Measurements from ENCODE around the gene TUBB6.
A peak's percentile ranks its signal among the peaks of the same experiment; 100 is the strongest.

Gene TUBB6

DNA sequence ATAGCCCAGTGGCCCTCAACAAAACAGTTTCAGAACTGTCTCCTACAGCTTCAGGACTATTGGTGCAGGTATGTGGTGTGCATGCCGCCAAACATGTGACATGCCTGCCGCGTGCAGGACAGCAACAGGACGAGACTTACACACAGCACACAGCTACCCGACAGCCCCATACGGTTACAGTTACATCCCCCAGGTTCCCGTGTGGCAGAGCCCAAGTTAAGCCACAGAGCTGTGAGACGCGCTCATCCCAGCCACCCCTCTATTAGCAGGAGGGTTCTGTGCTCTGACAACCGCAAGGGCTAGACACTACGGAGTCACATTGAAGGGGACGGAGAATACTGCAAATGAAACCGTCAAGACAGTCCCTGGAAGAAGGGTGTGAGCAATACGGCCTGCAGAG is 16.4 kb upstream of the TUBB6 start:
- no peak for FAIRE-seq

DNA sequence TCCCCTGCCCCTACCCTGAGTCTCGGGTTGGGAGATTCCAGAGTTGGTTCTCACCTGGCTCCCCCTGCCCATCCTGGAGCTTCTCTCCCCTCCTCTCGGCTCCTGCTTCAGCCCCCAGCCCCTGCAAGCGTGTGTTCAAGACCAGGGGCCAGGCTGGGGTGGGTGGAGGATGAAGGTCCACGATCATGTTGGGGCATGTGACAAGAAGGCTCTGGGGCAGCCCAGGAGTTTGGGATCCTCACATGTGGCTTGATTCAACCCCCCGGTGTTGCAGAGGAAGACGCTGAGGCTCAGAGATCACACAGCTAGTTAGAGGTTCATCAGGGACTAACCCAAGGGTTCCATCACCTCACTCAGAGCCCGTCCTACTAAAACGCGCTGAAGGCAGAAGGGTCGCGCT is 14.2 kb upstream of the TUBB6 start:
- no peak for FAIRE-seq

- FAIRE-seq = no peak
Measured at GRCh38 chr18:12295389-12296086, 12.5 kb upstream of the TUBB6 start.

DNA sequence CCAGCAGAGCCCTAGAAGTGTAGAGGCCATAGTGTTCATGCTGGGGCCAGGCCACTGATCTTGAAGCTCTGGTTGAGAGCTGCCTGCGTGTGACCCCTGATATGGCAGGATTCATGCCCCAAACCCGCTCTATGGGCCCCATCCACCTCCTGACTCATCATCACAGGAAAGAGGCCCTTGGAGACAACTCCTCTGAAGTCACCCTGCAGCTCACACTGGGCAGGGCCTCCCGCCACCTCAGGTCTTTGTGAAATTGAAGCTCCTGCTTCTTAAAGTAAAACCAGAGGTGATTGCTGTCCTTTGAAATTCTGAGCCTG is 12.0 kb upstream of the TUBB6 start:
- no peak for FAIRE-seq

- FAIRE-seq = no peak
Measured at GRCh38 chr18:12296457-12296856, 11.6 kb upstream of the TUBB6 start.

DNA sequence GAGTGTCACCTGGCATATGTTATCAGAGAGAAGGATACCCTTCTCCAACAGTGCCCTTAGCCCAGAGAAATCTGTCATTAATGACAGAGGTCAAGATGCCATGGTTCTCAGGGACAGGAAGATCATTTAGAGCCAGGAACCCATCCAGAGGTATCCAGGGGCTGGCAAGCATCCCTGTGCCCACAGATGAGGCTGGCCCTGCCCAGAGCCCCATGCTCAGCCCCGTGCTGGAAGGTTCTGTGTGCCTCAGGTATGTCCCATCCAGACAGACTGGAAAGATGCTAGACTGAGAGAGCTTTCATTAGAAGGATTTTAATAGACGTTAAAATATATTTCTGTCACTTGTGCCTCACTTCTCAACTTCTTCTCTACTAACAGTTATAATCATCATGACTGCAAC is 8.2 kb upstream of the TUBB6 start:
- no peak for FAIRE-seq

DNA sequence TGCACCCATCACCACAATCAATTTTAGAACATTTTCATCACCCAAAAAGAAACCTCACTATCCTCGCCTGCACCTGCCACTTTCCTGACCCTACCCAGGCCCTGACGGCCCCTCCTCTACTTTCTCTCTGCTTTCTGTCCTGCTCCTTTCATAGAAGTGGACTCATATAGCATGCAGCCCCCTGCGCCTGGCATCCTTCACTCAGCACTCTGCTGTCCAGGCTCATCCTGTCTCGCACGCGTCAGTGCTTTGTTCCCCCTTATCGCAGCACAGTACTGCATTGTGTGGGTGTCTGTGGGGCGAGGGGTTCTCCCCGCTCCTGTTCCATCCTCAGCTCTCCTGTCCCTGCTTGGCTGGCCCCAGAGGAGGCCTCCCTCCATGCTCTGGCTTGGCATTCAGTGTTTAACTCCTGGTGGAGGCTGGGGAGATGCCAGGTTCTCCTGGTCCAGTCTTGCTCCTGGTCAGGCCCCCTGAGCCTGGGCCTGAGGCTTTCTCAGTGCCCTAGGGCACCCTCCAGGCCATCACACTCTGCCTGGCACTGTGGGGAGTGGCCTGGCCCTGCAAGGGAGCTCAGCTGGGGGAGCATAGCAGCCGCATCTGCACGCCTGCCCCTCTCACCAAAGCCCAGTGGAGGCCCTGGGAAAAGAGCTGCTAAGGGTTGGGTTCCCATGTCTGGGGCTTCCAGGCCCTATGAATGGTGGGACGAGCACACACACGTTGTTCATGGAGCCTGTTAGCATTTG is 6.6 kb upstream of the TUBB6 start:
- FAIRE-seq = no peak

DNA sequence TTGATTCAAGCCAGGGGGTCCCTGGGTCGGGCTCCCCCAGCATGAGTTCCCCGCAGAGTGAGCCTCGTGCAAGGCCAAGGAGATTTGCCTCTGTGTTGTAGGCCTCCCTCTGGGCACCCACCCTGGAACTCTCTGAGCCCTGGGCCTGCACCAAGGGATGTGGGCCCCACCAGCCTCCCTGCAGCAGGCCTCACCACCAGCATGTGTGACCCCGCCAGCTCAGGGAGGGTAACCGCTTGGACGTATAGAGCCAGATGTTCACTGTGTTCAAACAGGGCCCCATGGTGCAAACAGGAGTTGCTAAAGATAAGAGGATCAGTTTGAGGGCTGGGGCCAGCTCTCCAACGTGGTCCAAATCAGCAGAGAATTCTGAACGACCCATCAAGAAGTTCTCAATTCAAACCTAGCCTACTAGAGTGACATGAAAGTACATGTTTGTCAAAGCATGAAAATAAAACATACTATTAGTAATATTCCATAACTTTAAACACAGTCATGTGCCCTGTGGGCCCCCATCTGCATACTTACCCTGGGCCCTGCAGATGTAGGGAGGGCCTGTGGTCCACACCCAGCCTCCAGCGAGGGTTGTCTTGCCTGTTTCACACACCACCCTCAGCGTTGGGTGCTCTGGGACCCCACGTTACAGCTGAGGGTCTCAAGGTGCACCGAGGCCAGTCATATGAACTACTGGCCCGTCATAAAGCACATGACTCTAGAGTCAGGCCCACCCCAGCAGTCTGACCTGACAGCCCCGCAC is 5.5 kb upstream of the TUBB6 start:
- no peak for FAIRE-seq

DNA sequence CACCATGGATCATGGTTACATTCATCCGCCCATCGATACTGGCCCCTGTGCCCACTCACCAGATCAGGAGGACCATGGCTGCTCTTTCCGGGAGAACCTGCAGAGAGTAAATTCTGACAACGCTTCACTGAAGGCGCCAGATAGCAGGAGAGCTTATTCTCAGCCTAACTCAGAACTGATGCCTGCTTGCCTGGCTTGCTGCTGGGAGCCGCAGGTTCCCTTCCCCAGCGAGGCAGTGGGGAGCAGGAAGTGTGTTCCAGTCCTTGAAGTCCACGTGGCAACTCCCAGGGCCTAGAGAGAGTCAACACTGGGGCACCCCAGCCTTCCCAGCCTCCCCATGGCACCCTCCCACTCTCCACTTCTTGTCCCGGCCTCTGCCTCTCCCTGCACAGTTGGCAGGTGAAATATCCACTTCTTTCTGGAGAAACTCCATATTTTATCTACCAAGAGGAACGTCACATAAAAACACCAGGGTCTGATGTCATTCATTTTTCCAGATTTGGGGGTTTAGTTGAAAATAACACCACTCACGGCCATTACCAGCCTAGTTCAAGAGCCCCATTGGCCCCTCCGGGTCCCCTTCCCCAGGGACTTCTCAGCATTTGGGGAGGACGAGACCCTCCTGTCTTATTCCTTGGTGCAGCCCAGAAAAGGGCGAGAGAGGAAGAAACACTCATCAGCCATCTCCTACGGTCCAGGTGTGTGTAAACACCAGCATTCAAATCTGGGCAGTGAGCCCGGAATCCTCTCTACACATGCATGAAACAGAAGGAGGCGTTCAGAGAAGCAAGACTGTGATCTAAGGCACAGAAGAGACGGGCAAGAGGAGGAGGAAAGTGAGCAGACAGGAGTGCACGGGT is 3.5 kb upstream of the TUBB6 start:
- no peak for FAIRE-seq

DNA sequence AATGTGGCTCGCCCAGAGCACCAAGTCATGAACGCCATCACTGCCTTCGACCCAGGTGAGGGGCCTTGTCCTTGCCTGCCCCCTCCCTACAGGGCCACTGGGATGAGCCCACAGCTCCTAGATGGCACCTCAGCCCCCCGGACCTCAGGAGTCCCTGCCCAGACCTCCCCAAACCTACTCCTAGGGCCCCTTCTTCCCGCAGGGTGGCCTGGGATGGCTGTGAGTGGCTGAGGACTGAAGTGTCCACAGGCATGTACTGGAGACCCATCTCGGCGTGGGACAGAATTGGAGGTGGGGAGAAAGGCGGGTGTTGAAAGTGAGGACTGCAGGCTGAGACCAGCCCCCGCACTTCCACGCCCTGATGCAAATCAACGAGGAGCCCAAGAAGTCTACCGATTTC is 2.8 kb upstream of the TUBB6 start:
- FAIRE-seq = no peak

GRCh38 chr18:12305930-12306629 is 2.0 kb upstream of the TUBB6 start:
- no peak for FAIRE-seq

GRCh38 chr18:12306752-12307700 is 1.0 kb upstream of the TUBB6 start:
- FAIRE-seq = no peak

DNA sequence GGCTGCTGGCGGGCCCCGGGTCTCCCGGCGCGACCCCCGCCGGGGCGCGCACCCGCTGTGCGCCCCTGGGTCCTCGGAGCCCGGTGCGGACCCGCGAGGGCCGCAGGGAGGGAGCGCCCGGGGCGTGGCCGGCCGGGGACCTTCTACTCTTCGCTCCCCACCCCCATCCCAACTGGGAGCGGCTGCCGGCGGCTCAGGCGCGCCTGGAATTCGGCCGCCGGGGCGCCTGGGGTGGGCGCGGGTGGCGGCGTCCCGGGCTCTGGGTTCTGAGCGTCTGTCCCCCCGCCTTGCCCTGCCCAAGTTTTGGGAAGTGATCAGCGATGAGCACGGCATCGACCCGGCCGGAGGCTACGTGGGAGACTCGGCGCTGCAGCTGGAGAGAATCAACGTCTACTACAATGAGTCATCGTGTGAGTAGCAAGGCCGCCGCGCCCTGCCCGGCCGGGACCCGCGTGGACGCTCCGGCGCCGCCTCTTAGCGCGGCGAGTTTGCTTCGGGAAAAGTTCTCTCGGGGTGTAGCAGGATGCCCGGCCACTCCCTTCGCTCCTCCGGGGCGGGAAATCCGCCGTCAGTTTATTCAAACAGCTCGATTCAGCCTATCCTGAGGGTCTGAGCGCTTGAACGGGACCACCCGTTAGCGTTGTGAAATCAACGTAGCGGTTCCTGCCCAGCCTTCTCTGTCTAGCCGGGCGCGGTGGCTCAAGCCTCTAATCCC is 502 bp downstream of the TUBB6 start:
- no peak for FAIRE-seq

- FAIRE-seq = no peak
Measured at GRCh38 chr18:12309683-12310198, 1.7 kb downstream of the TUBB6 start.

- FAIRE-seq = no peak
Measured at GRCh38 chr18:12310762-12311161, 2.7 kb downstream of the TUBB6 start.

DNA sequence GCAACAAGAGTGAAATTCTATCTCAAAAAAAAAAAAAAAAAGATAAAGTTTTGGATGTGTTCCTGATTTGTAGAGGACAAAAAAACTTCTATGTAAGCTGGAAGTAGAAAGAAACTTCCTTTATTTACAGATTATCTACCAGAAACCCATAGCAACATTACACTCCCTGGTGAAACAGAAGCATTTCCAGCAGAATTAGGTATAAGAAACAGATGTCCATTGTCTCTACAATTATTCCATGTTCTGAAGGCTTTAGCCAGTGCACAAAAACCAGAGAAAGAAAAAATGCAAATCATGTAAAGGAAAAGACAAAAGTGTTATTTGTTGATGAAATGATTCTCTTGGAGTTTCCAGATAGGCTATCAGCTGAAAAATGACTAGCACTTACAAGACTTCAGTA is 4.9 kb downstream of the TUBB6 start:
- FAIRE-seq = no peak

DNA sequence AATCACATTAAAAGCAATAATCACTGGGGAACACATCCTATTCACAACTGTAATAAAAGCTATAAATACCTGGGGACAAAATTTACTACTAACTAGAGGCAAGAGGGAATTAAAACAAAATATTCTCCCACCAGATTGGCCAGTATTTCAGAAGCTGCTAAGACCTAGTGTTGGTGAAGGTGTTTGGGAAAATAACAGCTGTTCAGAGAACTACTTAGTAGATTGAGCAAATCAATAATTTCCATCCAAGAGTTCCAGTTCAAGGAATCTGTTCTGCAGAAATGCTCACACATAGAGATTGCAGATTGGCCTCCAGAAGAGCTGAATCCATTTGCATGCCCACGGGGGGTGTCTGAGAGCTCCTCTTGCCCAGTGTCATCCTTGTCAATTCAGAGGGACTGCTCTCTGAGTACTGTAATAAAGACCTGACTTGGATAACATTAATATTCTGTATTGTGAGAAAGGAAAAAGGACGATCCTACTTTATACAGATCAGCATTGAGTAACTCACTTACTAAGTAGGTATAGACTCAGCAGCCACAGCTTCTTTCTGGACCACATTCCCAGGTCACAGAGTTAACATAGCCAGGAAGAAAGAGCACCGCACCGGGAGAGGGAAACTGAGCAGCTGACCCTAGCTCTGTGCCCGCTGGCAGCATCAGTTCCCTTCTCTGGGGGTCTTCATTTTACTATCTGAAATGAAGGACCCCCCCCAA is 5.6 kb downstream of the TUBB6 start:
- no peak for FAIRE-seq

GRCh38 chr18:12314591-12315305 is 6.7 kb downstream of the TUBB6 start:
- FAIRE-seq = peak; percentile 34

GRCh38 chr18:12315490-12315889 is 7.4 kb downstream of the TUBB6 start:
- no peak for FAIRE-seq

All from A204.1 (cell line).